Right lobe of liver (tissue), 6 donors: ENCODE measurements around the gene ZFR2. TPM values are rescaled to one million over a fixed set of nuclear protein-coding genes. Genes with fewer than 3 reads are reported as not detected.

Experiments used
- ATAC-seq, 4 donors: fragments of 200-7000 bp; cut with Tn5 transposase; one replicate each; pipeline ENCODE4 v1.9.1; 2020; ENCODE audit warnings: mild to moderate bottlenecking in 4 of 4, moderate library complexity in 4 of 4
- DNase-seq, 3 donors: peaks; one replicate each; pipeline ENCODE4 v3.0.0-alpha.2; 2020
- H3K27ac ChIP-seq, 3 donors: fragments of 200-600 bp; one replicate each; pipeline ENCODE4 v1.8.0; 2022
- H3K27me3 ChIP-seq, 2 donors: fragments of 200-600 bp; one replicate each; pipeline ENCODE4 v1.8.0; 2022
- H3K36me3 ChIP-seq, 4 donors: fragments of 200-600 bp; sonication (generic) in 1 of 4; one replicate each; pipeline versions ENCODE4 v1.5.1 to v1.8.0; 2017 to 2022; ENCODE audit warnings: control low read depth in 1 of 4
- H3K4me1 ChIP-seq, 4 donors: fragments of 200-600 bp; sonication (generic) in 1 of 4; one replicate each; pipeline versions ENCODE4 v1.5.1 to v1.8.0; 2017 to 2022; ENCODE audit warnings: control low read depth in 1 of 4
- H3K4me3 ChIP-seq, 3 donors: fragments of 200-600 bp; one replicate each; pipeline ENCODE4 v1.8.0; 2022
- H3K9me3 ChIP-seq, 4 donors: fragments of 200-600 bp; sonication (generic) in 1 of 4; one replicate each; pipeline versions ENCODE4 v1.5.1 to v1.8.0; 2017 to 2022; ENCODE audit warnings: control low read depth in 1 of 4
- POLR2A ChIP-seq: fragments of 450-650 bp; IDR thresholded peaks from one replicate; pipeline ENCODE4 v1.6.1; 2017; ENCODE audit warnings: antibody characterized with exemption, mild to moderate bottlenecking
- WGBS: methylation state at CpG from one replicate; pipeline ENCODE4 v1.1.6; 2018; ENCODE audit warnings: low coverage, low lambda C conversion rate; ENCODE audit not compliant: insufficient coverage; ENCODE audit errors: missing lambda C conversion rate; 5-methylcytosine and 5-hydroxymethylcytosine counted together
- intact Hi-C, 2 donors: fragments of 100-400 bp; cut with DNase I; formaldehyde crosslinking; loops; one replicate each; pipeline versions ENCODE4 v1.11.2 to v1.14.1; 2022
- total RNA-seq, 6 experiments: library from RNA; depleted of rRNA in 2 of 6; stranded (reverse); fragments of >200 nt in 2 of 6; fragmentation: NEBNext Ultra II Directional in 3 of 6; extraction: Animal tissue kit (Norgen Biotek cat#: 25700) in 3 of 6; gene quantifications; one replicate each; pipeline versions ENCODE4 v1.1.0 to v1.2.4, GENCODE V29; 2016 to 2023
- TF ChIP-seq, protein P1 (sequence below), 4 donors: fragments of 200-600 bp in 3 of 4; fragments of 450-650 bp in 1 of 4; IDR thresholded peaks; one replicate each; pipeline versions ENCODE4 v1.5.1 to v1.8.0; 2016 to 2022; ENCODE audit warnings: antibody characterized with exemption in 4 of 4, mild to moderate bottlenecking in 2 of 4
- donor health status: DM: no; HTN: yes; CAD: no.
- donor health status: DM: no; HTN: no; CAD: no.
- donor health status: DM: no; HTN: no; CAD: no.
- donor health status: DM: no; HTN: yes; CAD: no.
- donor health status: DM: no; HTN: yes; CAD: no.

The ZFR2 gene
- total RNA-seq, 6 experiments from 2014 or later, result not detected

DNA sequence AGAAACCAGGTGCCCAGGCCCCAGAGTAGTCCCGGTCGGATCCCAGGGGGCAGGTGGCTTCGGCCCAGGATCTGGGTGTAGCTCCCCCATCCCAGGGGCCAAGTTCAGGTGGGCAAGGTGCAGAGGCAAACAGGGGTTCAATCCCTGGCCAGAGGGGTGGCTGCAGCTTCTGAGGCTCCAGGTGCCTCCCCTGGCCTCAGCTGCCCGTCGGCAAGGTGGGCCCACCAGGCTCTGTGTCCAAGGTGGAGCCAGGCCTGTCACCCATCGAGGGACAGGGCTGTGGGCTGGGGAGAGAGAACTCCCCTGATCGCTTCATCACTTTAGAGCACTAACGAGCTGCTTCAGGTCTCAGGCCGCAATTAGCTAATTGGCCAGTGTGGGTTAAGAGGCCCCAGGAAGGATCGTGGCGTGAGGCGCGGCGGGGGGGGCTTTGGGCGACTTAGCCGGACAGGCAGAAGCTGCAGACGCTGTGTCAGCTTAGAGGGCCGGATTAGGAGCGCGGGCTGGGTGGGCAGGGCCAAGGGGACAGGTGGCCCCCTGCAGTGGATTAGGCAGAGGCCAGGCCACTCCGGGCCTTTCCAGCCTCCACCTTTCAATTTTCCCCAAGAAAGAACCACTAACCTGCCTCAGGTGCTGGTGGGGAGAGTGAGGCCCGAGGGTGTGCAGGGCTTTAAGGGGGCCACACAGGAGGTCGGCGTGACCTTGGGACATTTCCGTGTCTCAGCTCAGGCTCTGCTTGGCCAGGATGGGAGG lies 94.0 kb downstream of the ZFR2 start:
- Histone ChIP-seq H3K36me3 (no peaks in the 10 kb centered on the region), H3K4me1 (no peaks in the 10 kb centered on the region), H3K27me3 (no peaks in the 10 kb centered on the region), H3K4me3 (no peak overlapping the region), H3K9me3 (no peaks in the 10 kb centered on the region), H3K27ac (no peak overlapping the region)
- intact Hi-C loops, result no loop called here
- no peak for TF ChIP-seq POLR2A
- TF ChIP-seq, protein P1, sequence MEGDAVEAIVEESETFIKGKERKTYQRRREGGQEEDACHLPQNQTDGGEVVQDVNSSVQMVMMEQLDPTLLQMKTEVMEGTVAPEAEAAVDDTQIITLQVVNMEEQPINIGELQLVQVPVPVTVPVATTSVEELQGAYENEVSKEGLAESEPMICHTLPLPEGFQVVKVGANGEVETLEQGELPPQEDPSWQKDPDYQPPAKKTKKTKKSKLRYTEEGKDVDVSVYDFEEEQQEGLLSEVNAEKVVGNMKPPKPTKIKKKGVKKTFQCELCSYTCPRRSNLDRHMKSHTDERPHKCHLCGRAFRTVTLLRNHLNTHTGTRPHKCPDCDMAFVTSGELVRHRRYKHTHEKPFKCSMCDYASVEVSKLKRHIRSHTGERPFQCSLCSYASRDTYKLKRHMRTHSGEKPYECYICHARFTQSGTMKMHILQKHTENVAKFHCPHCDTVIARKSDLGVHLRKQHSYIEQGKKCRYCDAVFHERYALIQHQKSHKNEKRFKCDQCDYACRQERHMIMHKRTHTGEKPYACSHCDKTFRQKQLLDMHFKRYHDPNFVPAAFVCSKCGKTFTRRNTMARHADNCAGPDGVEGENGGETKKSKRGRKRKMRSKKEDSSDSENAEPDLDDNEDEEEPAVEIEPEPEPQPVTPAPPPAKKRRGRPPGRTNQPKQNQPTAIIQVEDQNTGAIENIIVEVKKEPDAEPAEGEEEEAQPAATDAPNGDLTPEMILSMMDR (IDR thresholded peaks at IDR 0.05), result no peak
- ATAC-seq (no peak), DNase-seq (no peak)
- 30% methylated on average over 2 of the region's 25 CpGs for WGBS

DNA sequence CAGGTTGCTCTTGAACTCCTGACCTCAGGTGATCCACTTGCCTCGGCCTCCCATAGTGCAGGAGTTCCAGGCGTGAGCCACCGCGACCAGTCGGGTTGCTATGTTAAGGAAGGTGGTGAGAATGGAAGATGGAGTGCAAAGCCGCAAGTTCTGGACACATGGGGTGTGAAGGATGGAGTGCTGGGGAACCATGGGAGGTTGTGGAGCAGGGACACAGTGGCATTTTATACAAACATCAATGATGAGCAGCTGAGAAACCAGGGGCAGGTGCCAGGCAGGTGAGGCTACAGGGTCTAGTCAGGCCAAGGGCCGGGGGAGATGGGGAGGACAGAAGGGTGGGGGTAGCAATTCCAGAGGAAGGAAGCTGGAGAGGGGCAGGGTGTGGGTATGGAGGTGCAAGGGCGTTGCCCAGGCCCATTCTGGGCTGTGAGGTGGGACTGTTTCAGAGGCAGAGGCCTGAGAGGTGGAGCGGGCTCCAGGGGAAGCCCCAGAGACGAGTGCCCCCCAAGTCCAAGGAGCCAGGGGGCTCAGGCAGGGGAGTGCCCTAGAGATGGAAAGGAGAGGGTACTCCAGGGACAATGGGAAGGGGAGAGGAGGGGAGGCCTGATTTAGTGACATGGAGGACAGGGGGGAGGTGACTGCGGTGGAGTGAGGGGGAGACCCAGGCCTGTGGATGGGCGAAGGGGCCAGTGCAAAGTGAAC lies 94.9 kb downstream of the ZFR2 start:
- no peaks in the 10 kb centered on the region for H3K4me1 ChIP-seq
- TF ChIP-seq, protein P1 (IDR thresholded peaks at IDR 0.05), result no peak
- no peak for TF ChIP-seq POLR2A
- intact Hi-C loops, result no loop called here
- H3K4me3 ChIP-seq, result no peak overlapping the region
- DNase-seq (no peak), ATAC-seq (no peak)
- WGBS, result 71% methylated on average over 12 of the region's 12 CpGs
- H3K27ac ChIP-seq, result no peak overlapping the region
- no peaks in the 10 kb centered on the region for H3K36me3 ChIP-seq
- no peaks in the 10 kb centered on the region for H3K27me3 ChIP-seq
- no peaks in the 10 kb centered on the region for H3K9me3 ChIP-seq

DNA sequence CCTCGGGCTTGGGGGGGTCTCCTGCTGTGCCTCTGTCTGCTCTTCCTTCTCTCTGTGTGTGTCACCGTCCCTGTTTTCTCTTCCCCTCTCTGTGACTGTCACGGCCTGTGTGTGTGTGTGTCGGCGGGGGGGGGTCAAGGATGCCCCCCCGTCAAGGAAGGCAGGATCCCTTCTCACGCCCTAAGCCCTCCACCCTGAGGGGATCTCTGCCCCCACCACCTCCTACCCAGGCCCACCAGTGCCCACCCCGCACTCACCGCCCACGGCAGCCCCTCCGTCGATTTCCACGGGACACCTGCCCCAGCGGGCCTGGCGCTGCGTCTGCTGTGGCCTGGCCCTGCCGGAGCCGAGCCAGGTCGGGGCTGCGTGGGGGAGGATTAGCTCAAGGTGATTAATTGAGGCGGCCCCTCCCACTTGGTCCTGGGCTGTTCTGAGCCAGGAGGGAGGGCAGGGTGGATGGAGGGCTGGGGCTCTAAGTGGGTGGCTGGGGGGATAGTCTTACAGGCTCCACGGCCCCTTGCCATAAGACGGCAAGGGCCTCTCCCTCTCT lies 96.9 kb downstream of the ZFR2 start, which contains the start of gene RAX2:
Gene RAX2 (minus strand): TSS at position 323 of the 550 bp plus-strand sequence. CDS start 486 bp downstream, outside the sequence.
- H3K27me3 ChIP-seq, result no peaks in the 10 kb centered on the region
- H3K4me3 ChIP-seq, result no peak within 1 kb of the TSS
- no peak for ATAC-seq
- no peak for TF ChIP-seq POLR2A
- TF ChIP-seq, protein P1 (IDR thresholded peaks at IDR 0.05), result no peak
- DNase-seq, result no peak
- 69% methylated on average over 14 of the region's 23 CpGs for WGBS
- intact Hi-C loops, result no loop called here
- H3K9me3 ChIP-seq, result no peaks in the 10 kb centered on the region
- peaks cover 0 to 10% (median 0%) of the 10 kb centered on the region in 4 donors for H3K36me3 ChIP-seq
- no peaks in the 10 kb centered on the region for H3K4me1 ChIP-seq
- no peak within 1 kb of the TSS for H3K27ac ChIP-seq

DNA sequence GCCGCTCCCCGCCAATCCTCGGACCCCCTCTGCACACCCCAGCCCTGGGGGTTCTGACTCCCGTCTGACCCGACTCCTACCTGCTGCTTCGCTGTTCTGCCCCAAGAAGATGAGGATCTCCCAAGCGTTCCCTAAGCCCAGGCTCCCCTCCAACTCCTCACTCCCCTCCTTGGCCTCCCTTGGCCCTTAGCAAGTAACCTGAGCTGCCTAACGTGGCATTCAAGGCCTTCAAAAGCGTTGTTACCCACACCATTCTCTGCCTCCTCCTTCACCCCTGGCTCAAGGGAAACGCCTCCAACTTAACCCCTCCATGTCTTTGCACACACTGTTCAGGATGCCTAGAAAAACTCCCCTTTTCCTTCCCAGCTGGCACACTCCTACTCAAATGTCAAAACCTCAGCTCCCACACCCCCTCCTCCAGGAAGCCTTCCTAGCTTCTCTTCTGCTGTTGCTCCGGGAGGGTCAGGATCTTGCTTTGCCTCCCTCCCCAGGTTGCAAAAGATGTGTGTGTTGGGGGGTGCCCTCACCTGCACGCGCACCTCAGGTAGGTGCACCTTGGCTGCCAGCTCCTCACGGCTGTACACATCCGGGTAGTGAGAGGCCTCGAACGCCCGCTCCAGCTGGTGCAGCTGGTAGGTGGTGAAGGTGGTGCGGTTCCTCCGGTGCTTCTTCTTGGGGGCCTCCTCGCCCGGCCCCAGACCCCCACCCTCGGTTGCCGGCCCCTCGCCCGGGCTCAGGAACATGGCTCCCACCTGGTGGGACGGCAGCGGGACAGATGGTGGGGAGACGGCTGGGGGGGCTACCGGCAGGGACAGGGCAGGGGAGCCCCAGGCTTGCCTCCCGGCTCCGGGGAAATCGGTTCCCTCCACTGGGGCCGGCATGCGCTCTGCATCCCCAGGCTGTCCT lies 97.6 kb downstream of the ZFR2 start:
- Histone ChIP-seq H3K36me3 (peaks cover 0 to 11% (median 0%) of the 10 kb centered on the region in 4 donors), H3K4me1 (no peaks in the 10 kb centered on the region), H3K27me3 (no peaks in the 10 kb centered on the region), H3K4me3 (no peak overlapping the region), H3K9me3 (no peaks in the 10 kb centered on the region), H3K27ac (no peak overlapping the region)
- 65% methylated on average over 4 of the region's 35 CpGs for WGBS
- intact Hi-C loops, result no loop called here
- DNase-seq, result no peak
- TF ChIP-seq, protein P1 (IDR thresholded peaks at IDR 0.05), result no peak
- TF ChIP-seq POLR2A, result no peak
- no peak for ATAC-seq
